H1 (cell line): ENCODE results near the gene JAG2. TPM values are rescaled to one million over a fixed set of nuclear protein-coding genes. Genes with fewer than 3 reads are reported as not detected.

Experiments
- BRCA1 ChIP-seq: IDR thresholded peaks from 2 replicates; pipeline ENCODE4 v1.6.1; 2012; ENCODE audit warnings: low read depth, low read length, improper control_type of control experiment
- CBX8 ChIP-seq: fragments of 300-800, 300-1000 bp; sonication (generic); IDR thresholded peaks from 2 replicates; pipeline ENCODE4 v1.7.1; 2016; ENCODE audit warnings: low read depth, low read length, borderline replicate concordance
- PHF8 ChIP-seq: fragments of 200-600 bp; sonication (generic); conservative IDR thresholded peaks from 2 replicates; pipeline ENCODE4 v1.7.1; 2012; ENCODE audit warnings: low read depth, mild to moderate bottlenecking, inconsistent platforms, low read length, moderate library complexity
- SIN3A ChIP-seq, 2 experiments: IDR thresholded peaks in 1 of 2; conservative IDR thresholded peaks in 1 of 2; 2 replicates each; pipeline ENCODE4 v1.6.1; 2011 to 2012; ENCODE audit warnings: low read length in 2 of 2, improper control_type of control experiment in 1 of 2, low read depth in 1 of 2, mild to moderate bottlenecking in 1 of 2
- SP4 ChIP-seq: IDR thresholded peaks from 2 replicates; pipeline ENCODE4 v1.6.1; 2012; ENCODE audit warnings: low read length, inconsistent platforms
- SRF ChIP-seq: IDR thresholded peaks from 2 replicates; pipeline ENCODE4 v1.6.1; 2011; ENCODE audit warnings: mild to moderate bottlenecking, low read depth, low read length, moderate library complexity
- polyA plus RNA-seq, 7 experiments: library from polyadenylated mRNA; depleted of rRNA in 3 of 7; stranded (reverse) in 5 of 7; unstranded in 2 of 7; fragments of >200 nt in 5 of 7; fragments of 200-250 nt in 2 of 7; gene quantifications; 1 replicate in 5 of 7; 2 replicates in 1 of 7; 4 replicates in 1 of 7; pipeline versions ENCODE4 v1.2.1 to v1.2.3, GENCODE V29; 2011 to 2013; ENCODE audit warnings: missing spikeins in 2 of 7, mixed read lengths in 2 of 7
- total RNA-seq: library from RNA; stranded (reverse); fragmentation: NEBNext Ultra II Directional; extraction: Animal tissue kit (Norgen Biotek cat#: 25700); gene quantifications from 2 replicates; pipeline ENCODE4 v1.2.1, GENCODE V29; 2021
- TF ChIP-seq, protein P1 (sequence below): IDR thresholded peaks from 2 replicates; pipeline ENCODE4 v1.6.1; 2012; ENCODE audit warnings: low read length, inconsistent platforms

Gene JAG2
- total and polyA plus RNA-seq, 2 of the 8 experiments (the other 6 are each of a cell fraction or from before 2014, with no cell fraction given) = 2.8 to 6.2 TPM

DNA sequence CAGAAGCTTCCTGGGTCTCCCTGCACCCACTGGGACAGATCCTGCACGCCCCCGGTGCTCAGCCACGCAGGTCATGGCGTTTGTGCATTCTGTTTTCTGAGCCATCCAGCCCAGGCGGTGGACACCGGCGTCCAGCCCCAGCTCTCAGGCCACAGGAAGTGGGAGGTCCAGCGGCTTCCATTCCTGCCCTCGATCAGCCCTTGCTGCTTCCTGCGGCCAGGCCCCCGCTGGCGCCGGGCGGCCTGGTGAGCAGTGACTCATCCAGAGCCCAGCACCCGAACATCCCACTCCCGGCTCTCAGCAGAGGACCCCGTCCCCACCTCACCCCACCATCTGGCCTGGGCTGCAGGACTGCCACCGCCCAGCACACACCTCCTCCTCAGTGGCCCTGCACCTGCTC is 30.5 kb upstream of the JAG2 start (continued):
- TF ChIP-seq SRF (no peak), BRCA1 (no peak), SP4 (no peak), PHF8 (no peak), CBX8 (no peak), SIN3A (conservative IDR thresholded peaks at IDR 0.05 in 1 of 2, IDR thresholded peaks at IDR 0.05 in 1 of 2; ENCODE audit: low read depth in 1 of 2, low read length in 2 of 2) (no peak)
- TF ChIP-seq, protein P1, sequence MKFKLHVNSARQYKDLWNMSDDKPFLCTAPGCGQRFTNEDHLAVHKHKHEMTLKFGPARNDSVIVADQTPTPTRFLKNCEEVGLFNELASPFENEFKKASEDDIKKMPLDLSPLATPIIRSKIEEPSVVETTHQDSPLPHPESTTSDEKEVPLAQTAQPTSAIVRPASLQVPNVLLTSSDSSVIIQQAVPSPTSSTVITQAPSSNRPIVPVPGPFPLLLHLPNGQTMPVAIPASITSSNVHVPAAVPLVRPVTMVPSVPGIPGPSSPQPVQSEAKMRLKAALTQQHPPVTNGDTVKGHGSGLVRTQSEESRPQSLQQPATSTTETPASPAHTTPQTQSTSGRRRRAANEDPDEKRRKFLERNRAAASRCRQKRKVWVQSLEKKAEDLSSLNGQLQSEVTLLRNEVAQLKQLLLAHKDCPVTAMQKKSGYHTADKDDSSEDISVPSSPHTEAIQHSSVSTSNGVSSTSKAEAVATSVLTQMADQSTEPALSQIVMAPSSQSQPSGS = no peak
